Endodermal cell (in vitro differentiated cells): Measurements from ENCODE around the gene BTG3. TPM values are rescaled to one million over a fixed set of nuclear protein-coding genes. Genes with fewer than 3 reads are reported as not detected.

Experiments
- DNase-seq: peaks from one replicate; pipeline ENCODE4 v3.0.0-alpha.2; 2017
- H3K27ac ChIP-seq: 2 replicates; pipeline ENCODE4 v1.5.1; 2013; ENCODE audit warnings: mild to moderate bottlenecking, low read depth, low read length, moderate library complexity
- H3K27me3 ChIP-seq: 2 replicates; pipeline ENCODE4 v1.6.1; 2013; ENCODE audit warnings: mild to moderate bottlenecking, low read length, moderate library complexity; ENCODE audit not compliant: insufficient read depth, control insufficient read depth, poor library complexity, severe bottlenecking
- H3K36me3 ChIP-seq: 2 replicates; pipeline ENCODE4 v1.7.0; 2013; ENCODE audit warnings: mild to moderate bottlenecking, low read length, moderate library complexity; ENCODE audit not compliant: control insufficient read depth, insufficient read depth
- H3K4me1 ChIP-seq: one replicate; pipeline ENCODE4 v1.7.0; 2013; ENCODE audit warnings: low read length; ENCODE audit not compliant: control insufficient read depth, insufficient read depth
- H3K4me3 ChIP-seq: 2 replicates; pipeline ENCODE4 v1.5.1; 2013; ENCODE audit warnings: mild to moderate bottlenecking, low read length, moderate library complexity
- H3K9ac ChIP-seq: 2 replicates; pipeline ENCODE4 v1.6.1; 2013; ENCODE audit warnings: mild to moderate bottlenecking, low read length, moderate library complexity; ENCODE audit not compliant: poor library complexity, severe bottlenecking; ENCODE audit errors: extremely low read depth
- H3K9me3 ChIP-seq: 2 replicates; pipeline ENCODE4 v1.6.1; 2013; ENCODE audit warnings: mild to moderate bottlenecking, low read length, moderate library complexity; ENCODE audit not compliant: control insufficient read depth
- H3K27ac Mint-ChIP-seq: 2 replicates; pipeline ENCODE4 v1.8.0; 2020; ENCODE audit warnings: mixed read lengths
- H3K27me3 Mint-ChIP-seq: 2 replicates; pipeline ENCODE4 v1.8.0; 2021; ENCODE audit warnings: mild to moderate bottlenecking, mixed read lengths; ENCODE audit not compliant: insufficient read depth
- H3K36me3 Mint-ChIP-seq: 2 replicates; pipeline ENCODE4 v1.8.0; 2020; ENCODE audit warnings: low read depth, mixed read lengths
- H3K4me1 Mint-ChIP-seq: 2 replicates; pipeline ENCODE4 v1.8.0; 2020; ENCODE audit warnings: mixed read lengths
- H3K4me3 Mint-ChIP-seq: 2 replicates; pipeline ENCODE4 v1.8.0; 2020; ENCODE audit warnings: mild to moderate bottlenecking, moderate library complexity, mixed read lengths
- H3K9me3 Mint-ChIP-seq: 2 replicates; pipeline ENCODE4 v1.8.0; 2020; ENCODE audit warnings: mild to moderate bottlenecking, mixed read lengths
- CTCF ChIP-seq: fragments of 200-600 bp; sonication (generic); conservative IDR thresholded peaks from 2 replicates; pipeline ENCODE4 v1.5.0; 2021; ENCODE audit warnings: antibody characterized with exemption, mild to moderate bottlenecking
- WGBS, 2 experiments: methylation state at CpG; one replicate each; pipeline versions ENCODE4 v1.1.5 to v1.1.7; 2013; ENCODE audit warnings: missing lambda C conversion rate in 2 of 2, mixed read lengths in 1 of 2; ENCODE audit not compliant: insufficient coverage in 1 of 2, insufficient read length in 1 of 2; 5-methylcytosine and 5-hydroxymethylcytosine counted together
- total RNA-seq, 2 donors: library from RNA; stranded (reverse); fragmentation: NEBNext Ultra II Directional in 1 of 2; extraction: Animal tissue kit (Norgen Biotek cat#: 25700) in 1 of 2; gene quantifications; 2 replicates in 1 of 2; 3 replicates in 1 of 2; pipeline ENCODE4 v1.2.1, GENCODE V29; 2021

The BTG3 gene
- total RNA-seq, 2 donors from 2014 or later = 35.1 to 54.3 TPM

DNA sequence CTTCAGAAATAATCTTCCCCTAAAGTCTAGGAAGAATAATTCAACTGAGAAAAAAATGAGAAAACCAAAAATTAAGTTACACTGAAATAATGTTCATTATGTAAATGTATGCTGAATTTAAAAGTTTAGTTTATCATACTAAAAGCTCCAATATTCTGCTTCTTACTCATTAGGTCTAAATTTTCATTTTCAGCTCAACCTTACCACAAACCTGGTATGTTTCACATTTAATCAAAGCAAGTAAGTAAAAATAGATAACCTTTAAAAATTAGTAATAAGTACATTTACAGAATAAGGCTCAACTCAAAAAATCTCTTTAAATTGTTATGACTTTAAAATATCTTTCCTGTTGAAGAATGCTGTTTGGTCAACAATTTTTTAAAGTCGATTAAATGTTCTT, 15.0 kb downstream of the BTG3 start:
- Histone ChIP-seq H3K27ac (no peak overlapping the region), H3K9ac (no peak overlapping the region), H3K9me3 (no peaks in the 10 kb centered on the region), H3K4me1 (no peaks in the 10 kb centered on the region), H3K27me3 (no peaks in the 10 kb centered on the region), H3K4me3 (no peak overlapping the region), H3K36me3 (peaks cover 95% of the 10 kb centered on the region)
- Mint-ChIP-seq H3K4me3 (no peak overlapping the region), H3K27ac (no peak overlapping the region), H3K4me1 (peaks cover 8% of the 10 kb centered on the region), H3K27me3 (no peaks in the 10 kb centered on the region), H3K36me3 (peaks cover 64% of the 10 kb centered on the region), H3K9me3 (no peaks in the 10 kb centered on the region)
- DNase-seq = no peak
- 100% methylated on average over 1 of the region's 1 CpG for WGBS, 2 experiments
- no peak for TF ChIP-seq CTCF

GRCh38 chr21:17590430-17590829, 22.3 kb downstream of the BTG3 start:
- Histone ChIP-seq H3K27me3 (no peaks in the 10 kb centered on the region), H3K9ac (no peak overlapping the region), H3K4me1 (no peaks in the 10 kb centered on the region), H3K27ac (no peak overlapping the region), H3K4me3 (no peak overlapping the region), H3K36me3 (peaks cover 31% of the 10 kb centered on the region), H3K9me3 (no peaks in the 10 kb centered on the region)
- no peaks in the 10 kb centered on the region for H3K27me3 Mint-ChIP-seq
- WGBS, 2 experiments = 94 to 100% methylated on average over 3 to 4 of the region's 4 CpGs
- no peak overlapping the region for H3K27ac Mint-ChIP-seq
- peaks cover 8% of the 10 kb centered on the region for H3K4me1 Mint-ChIP-seq
- H3K9me3 Mint-ChIP-seq = peaks cover 2% of the 10 kb centered on the region
- TF ChIP-seq CTCF = no peak
- no peak overlapping the region for H3K4me3 Mint-ChIP-seq
- no peak for DNase-seq
- peaks cover 21% of the 10 kb centered on the region for H3K36me3 Mint-ChIP-seq

DNA sequence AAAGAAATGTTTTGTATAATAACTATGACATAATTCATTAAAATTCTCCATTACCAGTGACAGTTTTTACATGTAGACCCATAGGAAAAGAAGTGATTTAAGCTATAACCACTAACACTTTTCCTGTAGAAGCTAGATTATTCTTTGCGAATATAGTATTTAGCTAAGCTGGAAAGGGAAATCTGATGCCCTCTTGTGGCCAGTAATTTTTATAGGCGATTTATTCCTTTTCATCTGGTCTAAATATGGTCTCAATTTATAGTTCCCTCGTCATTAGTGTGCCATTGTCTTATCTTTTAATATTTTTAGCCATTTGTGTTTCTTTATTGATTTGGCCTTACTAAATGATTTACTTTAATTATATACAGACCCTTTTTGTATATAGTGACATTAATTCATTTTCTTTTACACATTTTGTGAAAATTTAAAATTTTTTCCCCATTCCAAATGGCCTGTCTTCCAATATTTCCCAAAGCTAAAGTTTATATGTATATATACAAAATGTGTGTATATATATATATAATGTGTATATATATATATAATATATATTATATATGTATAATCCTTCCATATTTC, 26.7 kb downstream of the BTG3 start:
- peaks cover 6% of the 10 kb centered on the region for H3K36me3 Mint-ChIP-seq
- H3K9me3 Mint-ChIP-seq = peaks cover 2% of the 10 kb centered on the region
- no peaks in the 10 kb centered on the region for H3K9me3 ChIP-seq
- 55% methylated on average over 3 of the region's 3 CpGs; no CpG with 5 or more reads in 1 of the 2 experiments for WGBS, 2 experiments
- no peak overlapping the region for H3K27ac Mint-ChIP-seq
- H3K9ac ChIP-seq = no peak overlapping the region
- H3K4me3 ChIP-seq = no peak overlapping the region
- no peak overlapping the region for H3K27ac ChIP-seq
- no peak overlapping the region for H3K4me3 Mint-ChIP-seq
- no peaks in the 10 kb centered on the region for H3K36me3 ChIP-seq
- H3K4me1 ChIP-seq = peaks cover 6% of the 10 kb centered on the region
- TF ChIP-seq CTCF = peak; percentile 83
- no peaks in the 10 kb centered on the region for H3K27me3 Mint-ChIP-seq
- H3K4me1 Mint-ChIP-seq = peaks cover 10% of the 10 kb centered on the region
- DNase-seq = no peak
- no peaks in the 10 kb centered on the region for H3K27me3 ChIP-seq
